ENCODE measurements around the gene PALLD. TPM values are rescaled to one million over a fixed set of nuclear protein-coding genes. Genes with fewer than 3 reads are reported as not detected.
A peak's percentile ranks its signal among the peaks of the same experiment; 100 is the strongest.

PALLD gene
- total RNA-seq, 4 donors from 2014 or later: 93.3 to 214 (median 174) TPM

DNA sequence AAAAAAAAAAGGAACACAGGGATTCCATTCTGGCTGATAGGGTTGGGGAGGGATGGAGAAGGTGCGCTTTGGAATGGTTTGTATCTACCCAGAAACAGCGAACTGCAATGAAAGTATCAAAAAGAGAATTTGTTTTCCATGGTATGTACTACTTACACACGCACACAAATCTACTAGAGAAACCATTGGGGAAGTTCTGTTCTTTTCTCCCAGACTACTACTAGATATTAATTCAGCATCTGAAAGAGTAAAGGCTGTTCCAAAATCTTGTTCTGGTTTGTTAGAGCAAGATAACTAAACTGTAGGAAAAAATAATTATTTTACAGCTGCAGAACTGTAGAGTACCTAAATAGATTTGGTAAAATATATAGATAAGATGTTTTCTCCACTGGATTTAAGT lies 394.8 kb downstream of the PALLD start:
- no peak for DNase-seq (ENCODE audit: low spot score in 2 of 2)
- Histone ChIP-seq H3K9me3 (no peaks in the 10 kb centered on the region), H3K27me3 (no peaks in the 10 kb centered on the region), H3K27ac (no peak overlapping the region), H3K4me3 (no peak overlapping the region), H3K4me1 (peaks cover 0 to 5% (median 0%) of the 10 kb centered on the region in 4 donors), H3K36me3 (peaks cover 0 to 70% (median 6%) of the 10 kb centered on the region in 3 donors)
- 90 to 94% methylated on average over 3 of the region's 3 CpGs for WGBS, 2 donors
- TF ChIP-seq CTCF (IDR thresholded peaks at IDR 0.05): no peak
- no peak for TF ChIP-seq EP300 (IDR thresholded peaks at IDR 0.05)
- TF ChIP-seq POLR2A (IDR thresholded peaks at IDR 0.05): no peak

GRCh38 chr4:168892475-168892874 lies 395.6 kb downstream of the PALLD start:
- TF ChIP-seq POLR2A (IDR thresholded peaks at IDR 0.05) (no peak), CTCF (IDR thresholded peaks at IDR 0.05) (no peak), EP300 (IDR thresholded peaks at IDR 0.05) (no peak)
- no peaks in the 10 kb centered on the region for H3K27me3 ChIP-seq
- no peak overlapping the region for H3K4me3 ChIP-seq
- no peak for DNase-seq (ENCODE audit: low spot score in 2 of 2)
- H3K27ac ChIP-seq: peak overlapping the region in 2 of 4 donors; percentile 1 to 26
- H3K36me3 ChIP-seq: peaks cover 0 to 78% (median 6%) of the 10 kb centered on the region in 3 donors
- H3K9me3 ChIP-seq: no peaks in the 10 kb centered on the region
- H3K4me1 ChIP-seq: peaks cover 0 to 1% (median 0%) of the 10 kb centered on the region in 4 donors

DNA sequence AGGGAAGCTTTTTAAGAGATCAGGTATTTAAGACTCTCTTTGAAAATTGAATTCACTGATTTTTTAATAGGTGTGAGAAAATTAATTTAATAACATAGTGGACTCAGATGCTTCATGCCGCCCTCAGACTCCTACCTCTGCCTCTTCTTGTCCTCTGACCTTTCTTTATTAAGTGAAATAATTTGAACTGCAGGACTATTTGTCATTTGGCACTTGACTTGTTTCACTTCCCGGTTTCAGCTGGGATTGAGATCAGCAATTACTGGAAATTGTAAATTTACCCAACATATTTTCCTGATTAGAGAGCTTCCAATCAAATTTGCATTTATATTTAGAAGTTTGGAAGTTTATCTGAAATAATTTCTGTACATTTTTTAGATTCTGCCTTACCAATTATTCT lies 396.4 kb downstream of the PALLD start:
- no peak overlapping the region for H3K4me3 ChIP-seq
- H3K4me1 ChIP-seq: no peaks in the 10 kb centered on the region
- no peaks in the 10 kb centered on the region for H3K27me3 ChIP-seq
- TF ChIP-seq CTCF (IDR thresholded peaks at IDR 0.05) (no peak), POLR2A (IDR thresholded peaks at IDR 0.05) (no peak), EP300 (IDR thresholded peaks at IDR 0.05) (no peak)
- DNase-seq (ENCODE audit: low spot score in 2 of 2): no peak
- peaks cover 0 to 85% (median 6%) of the 10 kb centered on the region in 3 donors for H3K36me3 ChIP-seq
- WGBS, 2 donors: 62% methylated on average over 2 of the region's 2 CpGs
- no peaks in the 10 kb centered on the region for H3K9me3 ChIP-seq
- H3K27ac ChIP-seq: peak overlapping the region in 2 of 4 donors; percentile 1 to 26

DNA sequence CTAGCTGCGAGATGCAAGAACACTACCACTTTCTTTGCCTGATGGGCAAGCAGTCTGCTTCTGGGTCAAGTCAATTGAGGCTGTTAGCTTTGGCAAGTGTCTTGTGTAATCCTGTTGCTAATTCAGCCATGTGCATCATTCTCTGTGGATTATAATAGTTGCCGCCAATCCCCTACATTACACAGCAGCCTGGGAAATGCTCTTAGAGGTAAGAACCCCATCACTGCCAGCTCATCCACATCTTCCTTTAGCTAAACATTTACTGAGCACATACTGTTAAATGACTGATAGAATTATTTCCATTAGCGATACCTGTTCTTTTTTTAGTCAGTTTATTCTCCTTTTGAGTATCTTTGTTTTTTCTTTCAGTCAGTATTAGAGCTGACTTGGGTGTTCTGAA lies 397.0 kb downstream of the PALLD start:
- WGBS, 2 donors: 74 to 75% methylated on average over 3 of the region's 3 CpGs
- Histone ChIP-seq H3K4me3 (no peak overlapping the region), H3K27me3 (no peaks in the 10 kb centered on the region), H3K36me3 (peaks cover 0 to 91% (median 6%) of the 10 kb centered on the region in 3 donors), H3K27ac (no peak overlapping the region), H3K9me3 (no peaks in the 10 kb centered on the region), H3K4me1 (no peaks in the 10 kb centered on the region)
- TF ChIP-seq POLR2A (IDR thresholded peaks at IDR 0.05): no peak
- TF ChIP-seq EP300 (IDR thresholded peaks at IDR 0.05): no peak
- TF ChIP-seq CTCF (IDR thresholded peaks at IDR 0.05): no peak
- no peak for DNase-seq (ENCODE audit: low spot score in 2 of 2)

- peak; percentile 40 to 58 for DNase-seq (ENCODE audit: low spot score in 2 of 2)
- H3K4me1 ChIP-seq: no peaks in the 10 kb centered on the region
- no peaks in the 10 kb centered on the region for H3K9me3 ChIP-seq
- H3K27ac ChIP-seq: peak overlapping the region in 2 of 4 donors; percentile 33 to 56
- no peak for TF ChIP-seq POLR2A (IDR thresholded peaks at IDR 0.05)
- no peak for TF ChIP-seq CTCF (IDR thresholded peaks at IDR 0.05)
- TF ChIP-seq EP300 (IDR thresholded peaks at IDR 0.05): peak in 1 of 2 donors; percentile 71
- WGBS, 2 donors: 91 to 93% methylated on average over 2 of the region's 2 CpGs
- no peaks in the 10 kb centered on the region for H3K27me3 ChIP-seq
- no peak overlapping the region for H3K4me3 ChIP-seq
- peaks cover 0 to 94% (median 0%) of the 10 kb centered on the region in 3 donors for H3K36me3 ChIP-seq
Observed at GRCh38 chr4:168900080-168900479, 403.2 kb downstream of the PALLD start.
